Esophagus squamous epithelium (tissue), 5 donors: Measurements from ENCODE around the gene KCNJ11. TPM values are rescaled to one million over a fixed set of nuclear protein-coding genes. Genes with fewer than 3 reads are reported as not detected.

ENCODE experiments used
- DNase-seq: peaks from one replicate; lab custom pipeline; 2025; lab: John Stamatoyannopoulos, UW
- H3K27ac ChIP-seq, 4 donors: fragments of 200-600 bp; sonication (generic); one replicate each; pipeline ENCODE4 v1.5.1; 2016 to 2019; ENCODE audit warnings: mild to moderate bottlenecking in 1 of 4
- H3K27me3 ChIP-seq, 4 donors: fragments of 200-600 bp; sonication (generic); 1 replicate in 3 of 4; 2 replicates in 1 of 4; pipeline versions ENCODE4 v1.5.1 to v1.6.0; 2017 to 2021; ENCODE audit warnings: antibody characterized with exemption in 1 of 4
- H3K36me3 ChIP-seq, 3 donors: fragments of 200-600 bp; sonication (generic); one replicate each; pipeline ENCODE4 v1.5.1; 2016 to 2019
- H3K4me1 ChIP-seq, 3 donors: fragments of 200-600 bp; sonication (generic); one replicate each; pipeline ENCODE4 v1.5.1; 2017 to 2019
- H3K4me3 ChIP-seq, 4 donors: fragments of 200-600 bp; sonication (generic); 1 replicate in 3 of 4; 2 replicates in 1 of 4; pipeline ENCODE4 v1.5.1; 2016 to 2019; ENCODE audit warnings: mild to moderate bottlenecking in 2 of 4, moderate library complexity in 1 of 4
- H3K9me3 ChIP-seq, 3 donors: fragments of 200-600 bp; sonication (generic); one replicate each; pipeline ENCODE4 v1.5.1; 2016 to 2019
- POLR2A ChIP-seq, 4 donors: fragments of 450-650 bp; IDR thresholded peaks; one replicate each; pipeline ENCODE4 v1.6.1; 2017; ENCODE audit warnings: antibody characterized with exemption in 4 of 4, mild to moderate bottlenecking in 4 of 4, moderate library complexity in 3 of 4
- WGBS, 2 donors: methylation state at CpG; one replicate each; pipeline ENCODE4 v1.1.5; 2018; 5-methylcytosine and 5-hydroxymethylcytosine counted together
- intact Hi-C: fragments of 100-400 bp; cut with DNase I; formaldehyde crosslinking; loops from one replicate; pipeline ENCODE4 v1.15.0; 2022
- total RNA-seq, 4 donors: library from RNA; depleted of rRNA; stranded (reverse); fragments of >200 nt; gene quantifications; one replicate each; pipeline ENCODE4 v1.1.0, GENCODE V29; 2016
- TF ChIP-seq, protein P1 (sequence below), 6 experiments: fragments of 450-650 bp in 4 of 6; fragments of 200-600 bp in 2 of 6; sonication (generic) in 2 of 6; IDR thresholded peaks; one replicate each; pipeline ENCODE4 v1.5.1; 2016 to 2019; ENCODE audit warnings: antibody characterized with exemption in 6 of 6, mild to moderate bottlenecking in 4 of 6, moderate library complexity in 4 of 6
- donor health status: DM: yes; HTN: yes; CAD: no.

The KCNJ11 gene
- total RNA-seq, 4 donors from 2014 or later = 1.0 to 1.6 (median 1.3) TPM

DNA sequence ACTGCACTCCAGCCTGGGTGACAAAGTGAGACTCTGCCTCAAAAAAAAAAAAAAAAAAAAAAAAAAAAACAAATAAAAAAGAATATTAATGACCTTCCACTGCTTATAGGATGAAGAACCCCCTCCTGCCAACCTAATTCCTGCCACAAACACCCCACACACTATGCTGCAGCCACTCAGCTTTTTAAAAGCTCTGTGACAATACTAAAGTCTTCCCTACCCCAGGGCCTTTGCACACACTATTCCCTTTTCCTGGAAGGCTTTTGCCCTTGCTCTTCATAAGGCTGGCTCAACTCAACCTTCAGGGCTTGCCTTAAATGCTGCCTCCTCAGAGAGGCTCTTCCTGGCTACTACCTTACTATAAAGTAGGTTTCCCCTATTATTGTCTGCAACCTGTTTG is 10.8 kb upstream of the KCNJ11 start:
- no peaks in the 10 kb centered on the region for H3K9me3 ChIP-seq
- no peaks in the 10 kb centered on the region for H3K4me1 ChIP-seq
- intact Hi-C loops = no loop called here
- DNase-seq = no peak
- H3K4me3 ChIP-seq = no peak overlapping the region
- H3K27me3 ChIP-seq = no peaks in the 10 kb centered on the region
- no peak overlapping the region for H3K27ac ChIP-seq
- no peaks in the 10 kb centered on the region for H3K36me3 ChIP-seq
- TF ChIP-seq, protein P1, sequence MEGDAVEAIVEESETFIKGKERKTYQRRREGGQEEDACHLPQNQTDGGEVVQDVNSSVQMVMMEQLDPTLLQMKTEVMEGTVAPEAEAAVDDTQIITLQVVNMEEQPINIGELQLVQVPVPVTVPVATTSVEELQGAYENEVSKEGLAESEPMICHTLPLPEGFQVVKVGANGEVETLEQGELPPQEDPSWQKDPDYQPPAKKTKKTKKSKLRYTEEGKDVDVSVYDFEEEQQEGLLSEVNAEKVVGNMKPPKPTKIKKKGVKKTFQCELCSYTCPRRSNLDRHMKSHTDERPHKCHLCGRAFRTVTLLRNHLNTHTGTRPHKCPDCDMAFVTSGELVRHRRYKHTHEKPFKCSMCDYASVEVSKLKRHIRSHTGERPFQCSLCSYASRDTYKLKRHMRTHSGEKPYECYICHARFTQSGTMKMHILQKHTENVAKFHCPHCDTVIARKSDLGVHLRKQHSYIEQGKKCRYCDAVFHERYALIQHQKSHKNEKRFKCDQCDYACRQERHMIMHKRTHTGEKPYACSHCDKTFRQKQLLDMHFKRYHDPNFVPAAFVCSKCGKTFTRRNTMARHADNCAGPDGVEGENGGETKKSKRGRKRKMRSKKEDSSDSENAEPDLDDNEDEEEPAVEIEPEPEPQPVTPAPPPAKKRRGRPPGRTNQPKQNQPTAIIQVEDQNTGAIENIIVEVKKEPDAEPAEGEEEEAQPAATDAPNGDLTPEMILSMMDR (IDR thresholded peaks at IDR 0.05) = no peak
- TF ChIP-seq POLR2A (IDR thresholded peaks at IDR 0.05) = no peak

DNA sequence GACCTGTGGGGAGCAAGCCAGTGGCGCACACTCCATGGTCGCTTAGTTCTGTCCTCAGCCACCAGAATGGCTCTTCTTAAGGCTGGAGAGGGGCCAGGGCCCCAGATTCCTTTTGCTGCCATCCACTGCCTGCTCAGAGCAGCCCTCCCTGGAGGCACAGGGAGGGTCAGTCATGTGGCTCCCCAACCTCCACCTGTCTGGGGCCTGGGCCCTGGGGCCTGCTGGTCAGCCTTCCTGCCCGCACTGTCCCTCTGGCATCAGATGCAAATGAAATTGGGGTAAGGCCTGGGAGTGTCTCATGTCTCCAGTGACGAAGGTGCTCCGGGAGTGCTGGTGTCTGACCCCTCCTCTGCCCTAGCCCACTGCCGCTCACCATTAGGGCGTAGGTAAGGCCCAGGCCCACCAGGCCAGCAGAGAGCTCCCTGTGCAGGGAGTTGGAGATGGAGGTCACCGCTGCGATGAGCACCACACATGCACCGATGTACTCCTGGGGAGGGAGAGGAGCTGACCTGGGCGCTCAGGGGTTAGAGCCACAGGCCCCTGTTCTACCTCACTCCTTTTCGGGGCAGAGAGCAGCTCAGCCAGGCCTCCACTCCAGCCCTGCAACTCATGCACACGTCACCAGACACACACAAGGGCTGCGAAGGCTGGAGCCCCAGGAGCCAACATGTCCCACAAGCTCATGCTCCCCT is 9.0 kb upstream of the KCNJ11 start:
- Histone ChIP-seq H3K36me3 (no peaks in the 10 kb centered on the region), H3K4me1 (no peaks in the 10 kb centered on the region), H3K4me3 (no peak overlapping the region), H3K9me3 (no peaks in the 10 kb centered on the region), H3K27me3 (no peaks in the 10 kb centered on the region), H3K27ac (no peak overlapping the region)
- intact Hi-C loops = no loop called here
- no peak for DNase-seq
- WGBS, 2 donors = 86 to 100% methylated on average over 1 to 8 of the region's 14 CpGs
- TF ChIP-seq, protein P1 (IDR thresholded peaks at IDR 0.05) = no peak
- TF ChIP-seq POLR2A (IDR thresholded peaks at IDR 0.05) = no peak

- no peaks in the 10 kb centered on the region for H3K4me1 ChIP-seq
- no peak overlapping the region for H3K4me3 ChIP-seq
- DNase-seq = no peak
- TF ChIP-seq, protein P1 (IDR thresholded peaks at IDR 0.05) = no peak
- no peak for TF ChIP-seq POLR2A (IDR thresholded peaks at IDR 0.05)
- H3K27ac ChIP-seq = no peak overlapping the region
- 81 to 82% methylated on average over 3 to 12 of the region's 22 CpGs for WGBS, 2 donors
- no peaks in the 10 kb centered on the region for H3K27me3 ChIP-seq
- no peaks in the 10 kb centered on the region for H3K9me3 ChIP-seq
- no peaks in the 10 kb centered on the region for H3K36me3 ChIP-seq
- intact Hi-C loops = no loop called here
Observed at GRCh38 chr11:17396598-17397310, 8.3 kb upstream of the KCNJ11 start.

DNA sequence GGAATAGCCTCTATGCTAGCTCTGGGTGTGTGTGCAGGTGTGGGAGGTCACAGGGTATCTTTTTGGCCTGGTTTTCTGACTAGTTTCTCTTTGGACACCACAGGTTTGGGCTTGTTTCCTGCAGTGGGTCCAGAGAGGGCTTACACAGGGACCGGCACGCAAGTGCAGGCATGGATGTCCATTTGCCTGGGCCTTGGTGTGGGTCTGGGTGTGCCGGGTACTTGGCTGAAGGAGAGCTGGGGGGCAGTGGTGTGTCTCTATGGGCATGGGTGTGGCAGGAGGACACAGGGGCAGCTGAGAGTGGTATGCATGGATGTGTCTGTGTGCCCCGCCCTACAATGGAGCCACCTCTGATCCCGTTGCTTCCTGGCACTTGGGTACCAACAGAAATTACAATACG is 7.5 kb upstream of the KCNJ11 start:
- Histone ChIP-seq H3K9me3 (no peaks in the 10 kb centered on the region), H3K27me3 (no peaks in the 10 kb centered on the region), H3K4me1 (no peaks in the 10 kb centered on the region), H3K27ac (no peak overlapping the region), H3K36me3 (no peaks in the 10 kb centered on the region), H3K4me3 (no peak overlapping the region)
- WGBS, 2 donors = 57 to 80% methylated on average over 3 to 5 of the region's 6 CpGs
- DNase-seq = no peak
- intact Hi-C loops = no loop called here
- TF ChIP-seq, protein P1 (IDR thresholded peaks at IDR 0.05) = no peak
- no peak for TF ChIP-seq POLR2A (IDR thresholded peaks at IDR 0.05)

GRCh38 chr11:17395554-17395961 is 7.1 kb upstream of the KCNJ11 start:
- Histone ChIP-seq H3K36me3 (no peaks in the 10 kb centered on the region), H3K27me3 (no peaks in the 10 kb centered on the region), H3K4me3 (no peak overlapping the region), H3K27ac (no peak overlapping the region), H3K4me1 (no peaks in the 10 kb centered on the region), H3K9me3 (no peaks in the 10 kb centered on the region)
- no peak for DNase-seq
- no peak for TF ChIP-seq POLR2A (IDR thresholded peaks at IDR 0.05)
- TF ChIP-seq, protein P1 (IDR thresholded peaks at IDR 0.05) = no peak
- intact Hi-C loops = no loop called here
- WGBS, 2 donors = 85 to 87% methylated on average over 10 to 12 of the region's 20 CpGs
